Gastroesophageal sphincter (tissue), 4 donors: Measurements from ENCODE around the gene SDK2. TPM values are rescaled to one million over a fixed set of nuclear protein-coding genes. Genes with fewer than 3 reads are reported as not detected.

Source experiments
- ATAC-seq: fragments of 150-250 bp; one replicate; pipeline ENCODE4 v1.9.1; 2016; ENCODE audit warnings: mild to moderate bottlenecking, moderate library complexity
- H3K27ac ChIP-seq, 4 donors: fragments of 200-600 bp; sonication (generic) in 3 of 4; 1 replicate in 3 of 4; 2 replicates in 1 of 4; pipeline ENCODE4 v1.5.1; 2016 to 2019
- H3K27me3 ChIP-seq: fragments of 200-600 bp; sonication (generic); one replicate; pipeline ENCODE4 v1.5.1; 2019
- H3K36me3 ChIP-seq, 2 donors: fragments of 200-600 bp; sonication (generic); one replicate each; pipeline ENCODE4 v1.5.1; 2019; ENCODE audit warnings: control low read depth in 1 of 2
- H3K4me1 ChIP-seq, 3 donors: fragments of 200-600 bp; sonication (generic); 1 replicate in 2 of 3; 2 replicates in 1 of 3; pipeline ENCODE4 v1.5.1; 2016 to 2019; ENCODE audit warnings: control low read depth in 2 of 3
- H3K4me3 ChIP-seq, 2 donors: fragments of 200-600 bp; sonication (generic); one replicate each; pipeline ENCODE4 v1.5.1; 2019; ENCODE audit warnings: mild to moderate bottlenecking in 1 of 2, moderate library complexity in 1 of 2
- H3K9me3 ChIP-seq, 3 donors: fragments of 200-600 bp; sonication (generic); one replicate each; pipeline ENCODE4 v1.5.1; 2017 to 2019; ENCODE audit warnings: control low read depth in 2 of 3
- CTCF ChIP-seq, 4 experiments: fragments of 200-600 bp in 2 of 4; fragments of 450-650 bp in 2 of 4; sonication (generic) in 1 of 4; IDR thresholded peaks; one replicate each; pipeline ENCODE4 v1.5.1; 2017 to 2019; ENCODE audit warnings: antibody characterized with exemption in 4 of 4, mild to moderate bottlenecking in 2 of 4, moderate library complexity in 2 of 4
- EP300 ChIP-seq: sonication (generic); formaldehyde crosslinking; IDR thresholded peaks from one replicate; pipeline ENCODE4 v1.6.1; 2017; ENCODE audit warnings: antibody characterized with exemption, mild to moderate bottlenecking
- POLR2A ChIP-seq, 2 donors: fragments of 450-650 bp; IDR thresholded peaks; one replicate each; pipeline ENCODE4 v1.6.1; 2017; ENCODE audit warnings: antibody characterized with exemption in 2 of 2, mild to moderate bottlenecking in 2 of 2, moderate library complexity in 1 of 2
- POLR2AphosphoS5 ChIP-seq: sonication (generic); formaldehyde crosslinking; IDR thresholded peaks from one replicate; pipeline ENCODE4 v1.6.1; 2017; ENCODE audit warnings: antibody characterized with exemption
- whole genome bisulfite sequencing, 2 donors: methylation state at CpG; one replicate each; pipeline ENCODE4 v1.1.5; 2018; ENCODE audit warnings: low coverage in 1 of 2; 5-methylcytosine and 5-hydroxymethylcytosine counted together
- total RNA-seq, 4 donors: library from RNA; depleted of rRNA; stranded (reverse); fragments of >200 nt; gene quantifications; one replicate each; pipeline ENCODE4 v1.1.0, GENCODE V29; 2016

The SDK2 gene
- total RNA-seq, 4 donors from 2014 or later: 0.31 to 2.0 (median 0.78) TPM

- no peak for TF ChIP-seq CTCF (IDR thresholded peaks at IDR 0.05)
- no peak for TF ChIP-seq POLR2AphosphoS5
- TF ChIP-seq POLR2A (IDR thresholded peaks at IDR 0.05): no peak
- no peak for TF ChIP-seq EP300
- Histone ChIP-seq H3K4me1 (peaks cover 0 to 10% (median 0%) of the 10 kb centered on the region in 3 donors), H3K27me3 (no peaks in the 10 kb centered on the region), H3K9me3 (no peaks in the 10 kb centered on the region), H3K4me3 (no peak overlapping the region), H3K27ac (no peak overlapping the region), H3K36me3 (no peaks in the 10 kb centered on the region)
- WGBS, 2 donors: 94 to 100% methylated on average over 1 to 9 of the region's 15 CpGs
- no peak for ATAC-seq
Measured at GRCh38 chr17:73415782-73416181, 228.5 kb downstream of the SDK2 start.

- no peak for TF ChIP-seq CTCF (IDR thresholded peaks at IDR 0.05)
- TF ChIP-seq POLR2AphosphoS5: no peak
- TF ChIP-seq EP300: no peak
- no peak for TF ChIP-seq POLR2A (IDR thresholded peaks at IDR 0.05)
- no peak for ATAC-seq
- Histone ChIP-seq H3K9me3 (no peaks in the 10 kb centered on the region), H3K27me3 (no peaks in the 10 kb centered on the region), H3K4me3 (no peak overlapping the region), H3K4me1 (no peaks in the 10 kb centered on the region), H3K36me3 (no peaks in the 10 kb centered on the region), H3K27ac (no peak overlapping the region)
- WGBS, 2 donors: 75 to 85% methylated on average over 3 to 8 of the region's 20 CpGs
Measured at GRCh38 chr17:73414171-73414955, 229.9 kb downstream of the SDK2 start.

- H3K36me3 ChIP-seq: no peaks in the 10 kb centered on the region
- no peak for TF ChIP-seq EP300
- TF ChIP-seq POLR2A (IDR thresholded peaks at IDR 0.05): no peak
- TF ChIP-seq POLR2AphosphoS5: no peak
- TF ChIP-seq CTCF (IDR thresholded peaks at IDR 0.05): no peak
- WGBS, 2 donors: 66 to 100% methylated on average over 2 to 6 of the region's 7 CpGs
- H3K9me3 ChIP-seq: no peaks in the 10 kb centered on the region
- no peak for ATAC-seq
- no peak overlapping the region for H3K27ac ChIP-seq
- no peaks in the 10 kb centered on the region for H3K27me3 ChIP-seq
- H3K4me1 ChIP-seq: no peaks in the 10 kb centered on the region
- no peak overlapping the region for H3K4me3 ChIP-seq
Measured at GRCh38 chr17:73412914-73413313, 231.3 kb downstream of the SDK2 start.

GRCh38 chr17:73411313-73411747 is 232.9 kb downstream of the SDK2 start:
- Histone ChIP-seq H3K4me1 (no peaks in the 10 kb centered on the region), H3K4me3 (no peak overlapping the region), H3K36me3 (no peaks in the 10 kb centered on the region), H3K27me3 (no peaks in the 10 kb centered on the region), H3K27ac (peak overlapping the region in 3 of 4 donors; percentile 24 to 60 (median 32)), H3K9me3 (no peaks in the 10 kb centered on the region)
- no peak for TF ChIP-seq CTCF (IDR thresholded peaks at IDR 0.05)
- TF ChIP-seq POLR2AphosphoS5: no peak
- TF ChIP-seq EP300: no peak
- TF ChIP-seq POLR2A (IDR thresholded peaks at IDR 0.05): no peak
- WGBS, 2 donors: 71% methylated on average over 2 of the region's 13 CpGs; no CpG with 5 or more reads in 1 of the 2 donors
- peak; percentile 19 for ATAC-seq
